GM18505 (cell line): ENCODE measurements around the gene NOB1.

ENCODE experiments used
- ATAC-seq: cut with Tn5 transposase; IDR thresholded peaks from one replicate; pipeline ENCODE4 v1.9.1; 2021; ENCODE audit not compliant: unreplicated experiment
- POLR2A ChIP-seq: IDR thresholded peaks from 4 replicates; pipeline ENCODE4 v1.6.1; 2011; ENCODE audit warnings: borderline replicate concordance; ENCODE audit not compliant: insufficient read depth, insufficient read length; ENCODE audit errors: extremely low read depth

NOB1 gene

GRCh38 chr16:69721441-69721957 is 33.2 kb downstream of the NOB1 start:
- ATAC-seq = no peak
- no peak for TF ChIP-seq POLR2A

- no peak for TF ChIP-seq POLR2A
Measured at GRCh38 chr16:69720822-69721430, 33.8 kb downstream of the NOB1 start.

GRCh38 chr16:69718111-69718764 is 36.5 kb downstream of the NOB1 start:
- TF ChIP-seq POLR2A = no peak
- no peak for ATAC-seq

More at GRCh38 chr16:69720822-69721430, 33.8 kb downstream of the NOB1 start:
- no peak for ATAC-seq

GRCh38 chr16:69717066-69717465 is 37.7 kb downstream of the NOB1 start:
- ATAC-seq = no peak
- no peak for TF ChIP-seq POLR2A

GRCh38 chr16:69712914-69713581 is 41.7 kb downstream of the NOB1 start:
- no peak for TF ChIP-seq POLR2A
- ATAC-seq = no peak

GRCh38 chr16:69712277-69712676 is 42.4 kb downstream of the NOB1 start:
- ATAC-seq = no peak
- no peak for TF ChIP-seq POLR2A

- TF ChIP-seq POLR2A = no peak
- ATAC-seq = no peak
Measured at GRCh38 chr16:69711115-69711740, 43.5 kb downstream of the NOB1 start.

GRCh38 chr16:69709456-69710084 is 45.2 kb downstream of the NOB1 start:
- ATAC-seq = no peak
- no peak for TF ChIP-seq POLR2A

- TF ChIP-seq POLR2A = no peak
- no peak for ATAC-seq
Measured at GRCh38 chr16:69707920-69708683, 46.6 kb downstream of the NOB1 start.

- no peak for ATAC-seq
- no peak for TF ChIP-seq POLR2A
Measured at GRCh38 chr16:69706975-69707340, 47.8 kb downstream of the NOB1 start.

- ATAC-seq = no peak
- TF ChIP-seq POLR2A = no peak
Measured at GRCh38 chr16:69706256-69706974, 48.3 kb downstream of the NOB1 start.

GRCh38 chr16:69703638-69704037 is 51.1 kb downstream of the NOB1 start:
- no peak for ATAC-seq
- no peak for TF ChIP-seq POLR2A

- no peak for TF ChIP-seq POLR2A
- ATAC-seq = no peak
Measured at GRCh38 chr16:69701866-69702265, 52.9 kb downstream of the NOB1 start.

- no peak for ATAC-seq
- TF ChIP-seq POLR2A = no peak
Measured at GRCh38 chr16:69701452-69701851, 53.3 kb downstream of the NOB1 start.
